SU-DHL-6 (cell line): ENCODE results near the gene ETS1.

ENCODE experiments used
- H2AFZ ChIP-seq: fragments of 200-600 bp; sonication (generic); 2 replicates; pipeline ENCODE4 v1.6.1; 2014; ENCODE audit warnings: low read depth, mild to moderate bottlenecking, moderate library complexity, mixed read lengths, antibody characterized with exemption, low read length; ENCODE audit not compliant: severe bottlenecking
- H3F3A ChIP-seq: fragments of 200-600 bp; shearing (Covaris generic); 2 replicates; pipeline ENCODE4 v1.6.0; 2016; ENCODE audit warnings: antibody characterized with exemption, mild to moderate bottlenecking; ENCODE audit not compliant: insufficient read depth
- H3K27ac ChIP-seq: fragments of 200-600 bp; sonication (generic); 2 replicates; pipeline ENCODE4 v1.5.1; 2016; ENCODE audit warnings: low read depth, mild to moderate bottlenecking, low read length, moderate library complexity, mixed read lengths
- H3K27me3 ChIP-seq: fragments of 200-600 bp; sonication (generic), shearing (Covaris generic); 2 replicates; pipeline ENCODE4 v1.6.0; 2014; ENCODE audit warnings: mild to moderate bottlenecking, low read length
- H3K36me3 ChIP-seq: fragments of 200-600 bp; sonication (generic); 2 replicates; pipeline ENCODE4 v1.6.1; 2014; ENCODE audit warnings: mild to moderate bottlenecking, low read length, mixed read lengths
- H3K4me2 ChIP-seq: fragments of 300-600, 200-600 bp; shearing (Covaris generic), sonication (generic); 2 replicates; pipeline ENCODE4 v1.6.0; 2014; ENCODE audit warnings: low read length, low read depth, mild to moderate bottlenecking; ENCODE audit not compliant: poor library complexity, severe bottlenecking
- H3K4me3 ChIP-seq: fragments of 200-600 bp; sonication (generic); 2 replicates; pipeline ENCODE4 v1.5.1; 2014; ENCODE audit warnings: antibody characterized with exemption, low read length, mild to moderate bottlenecking, mixed read lengths; ENCODE audit not compliant: insufficient read depth, poor library complexity, severe bottlenecking
- H3K79me2 ChIP-seq: fragments of 200-600 bp; sonication (generic); 2 replicates; pipeline ENCODE4 v1.6.1; 2014; ENCODE audit warnings: mild to moderate bottlenecking, low read length, moderate library complexity; ENCODE audit not compliant: insufficient read depth
- H3K9ac ChIP-seq: fragments of 200-600 bp; sonication (generic); 2 replicates; pipeline ENCODE4 v1.7.0; 2014; ENCODE audit warnings: mild to moderate bottlenecking, low read length
- H3K9me2 ChIP-seq: fragments of 200-600 bp; sonication (generic); replicated peaks from 2 replicates; pipeline ENCODE4 v1.6.1; 2014; ENCODE audit warnings: low read length; ENCODE audit not compliant: insufficient read depth
- H3K9me3 ChIP-seq: fragments of 200-600 bp; sonication (generic); 2 replicates; pipeline ENCODE4 v1.6.1; 2014; ENCODE audit warnings: low read length, mixed read lengths; ENCODE audit not compliant: insufficient read depth
- H4K20me1 ChIP-seq: fragments of 200-600 bp; sonication (generic); 2 replicates; pipeline ENCODE4 v1.6.1; 2014; ENCODE audit warnings: low read depth, mild to moderate bottlenecking, antibody characterized with exemption, low read length, moderate library complexity, mixed read lengths
- EZH2phosphoT487 ChIP-seq: fragments of 200-600 bp; sonication (generic), shearing (Covaris generic); conservative IDR thresholded peaks from 2 replicates; pipeline ENCODE4 v1.6.1; 2018; ENCODE audit warnings: mild to moderate bottlenecking, antibody characterized with exemption, low read length, moderate library complexity, mixed read lengths
- TF ChIP-seq, protein P1 (sequence below): fragments of 200-600 bp; sonication (generic); IDR thresholded peaks from one replicate; pipeline ENCODE4 v1.5.1; 2017; ENCODE audit warnings: antibody characterized with exemption, mild to moderate bottlenecking, low read length, moderate library complexity; ENCODE audit not compliant: insufficient read depth, poor library complexity, severe bottlenecking

ETS1 gene

GRCh38 chr11:128467610-128468041, 119.7 kb downstream of the ETS1 start:
- TF ChIP-seq EZH2phosphoT487: no peak
- TF ChIP-seq, protein P1, sequence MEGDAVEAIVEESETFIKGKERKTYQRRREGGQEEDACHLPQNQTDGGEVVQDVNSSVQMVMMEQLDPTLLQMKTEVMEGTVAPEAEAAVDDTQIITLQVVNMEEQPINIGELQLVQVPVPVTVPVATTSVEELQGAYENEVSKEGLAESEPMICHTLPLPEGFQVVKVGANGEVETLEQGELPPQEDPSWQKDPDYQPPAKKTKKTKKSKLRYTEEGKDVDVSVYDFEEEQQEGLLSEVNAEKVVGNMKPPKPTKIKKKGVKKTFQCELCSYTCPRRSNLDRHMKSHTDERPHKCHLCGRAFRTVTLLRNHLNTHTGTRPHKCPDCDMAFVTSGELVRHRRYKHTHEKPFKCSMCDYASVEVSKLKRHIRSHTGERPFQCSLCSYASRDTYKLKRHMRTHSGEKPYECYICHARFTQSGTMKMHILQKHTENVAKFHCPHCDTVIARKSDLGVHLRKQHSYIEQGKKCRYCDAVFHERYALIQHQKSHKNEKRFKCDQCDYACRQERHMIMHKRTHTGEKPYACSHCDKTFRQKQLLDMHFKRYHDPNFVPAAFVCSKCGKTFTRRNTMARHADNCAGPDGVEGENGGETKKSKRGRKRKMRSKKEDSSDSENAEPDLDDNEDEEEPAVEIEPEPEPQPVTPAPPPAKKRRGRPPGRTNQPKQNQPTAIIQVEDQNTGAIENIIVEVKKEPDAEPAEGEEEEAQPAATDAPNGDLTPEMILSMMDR: no peak
- no peaks in the 10 kb centered on the region for H3K9me3 ChIP-seq
- peaks cover 42% of the 10 kb centered on the region for H3F3A ChIP-seq
- no peak overlapping the region for H3K4me2 ChIP-seq
- H4K20me1 ChIP-seq: no peaks in the 10 kb centered on the region
- H3K36me3 ChIP-seq: peaks cover 14% of the 10 kb centered on the region; the same call in 1 of the 2 replicates
- H3K4me3 ChIP-seq: no peak overlapping the region
- peaks cover 48% of the 10 kb centered on the region for H3K79me2 ChIP-seq
- no peaks in the 10 kb centered on the region for H3K9me2 ChIP-seq
- peak overlapping the region; percentile 98 for H3K27ac ChIP-seq
- H3K27me3 ChIP-seq: no peaks in the 10 kb centered on the region
- no peak overlapping the region for H2AFZ ChIP-seq
- H3K9ac ChIP-seq: peak overlapping the region; percentile 40; the same call in 1 of the 2 replicates

- no peaks in the 10 kb centered on the region for H3K9me2 ChIP-seq
- no peaks in the 10 kb centered on the region for H3K27me3 ChIP-seq
- TF ChIP-seq, protein P1: no peak
- no peak for TF ChIP-seq EZH2phosphoT487
- H3F3A ChIP-seq: peaks cover 36% of the 10 kb centered on the region
- H2AFZ ChIP-seq: no peak overlapping the region
- H3K36me3 ChIP-seq: peaks cover 18% of the 10 kb centered on the region; the same call in 1 of the 2 replicates
- H3K9ac ChIP-seq: no peak overlapping the region
- H3K79me2 ChIP-seq: peaks cover 48% of the 10 kb centered on the region
- H3K27ac ChIP-seq: no peak overlapping the region
- no peak overlapping the region for H3K4me3 ChIP-seq
- no peaks in the 10 kb centered on the region for H3K9me3 ChIP-seq
- H4K20me1 ChIP-seq: no peaks in the 10 kb centered on the region
- H3K4me2 ChIP-seq: no peak overlapping the region
Measured at GRCh38 chr11:128467041-128467440, 120.3 kb downstream of the ETS1 start.

- H3K36me3 ChIP-seq: peaks cover 21% of the 10 kb centered on the region; the same call in 1 of the 2 replicates
- no peaks in the 10 kb centered on the region for H3K9me3 ChIP-seq
- no peaks in the 10 kb centered on the region for H3K9me2 ChIP-seq
- no peaks in the 10 kb centered on the region for H3K27me3 ChIP-seq
- no peak overlapping the region for H2AFZ ChIP-seq
- H3K9ac ChIP-seq: no peak overlapping the region
- no peaks in the 10 kb centered on the region for H4K20me1 ChIP-seq
- H3K4me2 ChIP-seq: no peak overlapping the region
- peaks cover 28% of the 10 kb centered on the region for H3F3A ChIP-seq
- TF ChIP-seq, protein P1: no peak
- no peak for TF ChIP-seq EZH2phosphoT487
- H3K79me2 ChIP-seq: peaks cover 48% of the 10 kb centered on the region
- H3K27ac ChIP-seq: no peak overlapping the region
- H3K4me3 ChIP-seq: no peak overlapping the region
Measured at GRCh38 chr11:128465946-128466705, 121.2 kb downstream of the ETS1 start.
